Ishikawa (cell line): ENCODE results near the gene FYB2.

ENCODE experiments used
- CREB1 ChIP-seq: IDR thresholded peaks from 2 replicates; pipeline ENCODE4 v1.6.1; 2012; ENCODE audit warnings: low read depth
- EP300 ChIP-seq: IDR thresholded peaks from 2 replicates; pipeline ENCODE4 v1.6.1; 2012; ENCODE audit warnings: borderline replicate concordance
- MAX ChIP-seq: IDR thresholded peaks from 2 replicates; pipeline ENCODE4 v1.6.1; 2012
- TAF1 ChIP-seq: IDR thresholded peaks from 2 replicates; pipeline ENCODE4 v1.6.1; 2012; ENCODE audit warnings: low read depth, mild to moderate bottlenecking
- YY1 ChIP-seq: IDR thresholded peaks from 2 replicates; pipeline ENCODE4 v1.6.1; 2012; ENCODE audit warnings: low read depth

- TF ChIP-seq YY1 (no peak), TAF1 (no peak), EP300 (no peak), CREB1 (no peak), MAX (no peak)
These were observed 61.1 kb downstream of the FYB2 start for GRCh38 chr1:56758135-56758534.
